ENCODE measurements around the gene PSPC1. TPM values are rescaled to one million over a fixed set of nuclear protein-coding genes. Genes with fewer than 3 reads are reported as not detected.

PSPC1 gene
- total and polyA plus RNA-seq, 2 of the 13 experiments (the other 11 are each of a cell fraction or from before 2014, with no cell fraction given) = 33.5 to 94.0 TPM

DNA sequence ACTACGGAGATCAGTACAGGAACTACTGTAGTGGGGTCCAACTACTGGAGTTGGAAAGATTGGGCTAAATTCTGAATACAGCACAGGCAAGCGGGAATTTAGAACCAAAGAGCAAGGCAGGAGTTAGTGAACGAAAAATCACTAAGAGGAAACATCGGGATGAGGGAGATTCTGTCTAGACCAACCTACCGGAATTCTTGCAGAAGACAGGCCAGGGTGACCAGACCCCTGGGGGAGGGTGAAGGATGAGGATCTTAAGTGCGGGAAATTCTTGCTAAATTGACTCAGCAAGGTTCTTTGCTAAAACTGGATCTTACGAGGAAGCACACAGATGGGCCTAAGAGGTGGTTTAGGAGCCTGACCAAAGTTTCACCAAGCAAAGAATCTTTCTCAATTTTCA, 13.2 kb upstream of the PSPC1 start (continued):
- no peak for TF ChIP-seq NR1H2 (CRISPR knock-in tag; IDR thresholded peaks at IDR 0.05; ENCODE audit: borderline replicate concordance, low read depth)

DNA sequence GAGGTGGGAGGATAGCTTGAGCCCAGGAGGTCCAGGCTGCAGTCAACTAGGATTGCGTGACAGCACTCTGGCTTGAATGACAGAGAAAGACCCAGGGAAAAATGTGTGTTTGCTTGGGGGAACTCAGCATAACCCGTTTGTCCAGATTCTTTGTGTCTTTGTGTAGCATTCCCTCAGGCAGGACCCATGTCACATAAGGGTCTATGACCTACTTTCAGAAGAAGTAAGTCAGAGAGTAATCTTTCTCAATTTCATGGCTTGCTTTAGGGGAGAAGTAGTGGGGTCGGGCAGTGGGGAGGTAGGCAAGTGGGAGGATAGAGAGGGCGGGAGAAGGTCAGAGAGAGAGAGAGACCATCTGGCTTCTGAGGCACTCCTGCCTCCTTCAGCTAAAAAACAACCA, 11.9 kb upstream of the PSPC1 start:
- H3K27me3 ChIP-seq (ENCODE audit: control insufficient read depth in 1 of 2, insufficient read depth in 2 of 2, low read length in 2 of 2) = no peaks in the 10 kb centered on the region
- 53% methylated on average over 4 of the region's 4 CpGs for WGBS (ENCODE audit: low lambda C conversion rate)
- in situ Hi-C loops (cut with HindIII; ENCODE audit: extremely low pct_ligation_motif_present, low pct_unique_long_range_greater_than_20kb) = no loop called here
- H4K20me1 ChIP-seq (ENCODE audit: insufficient read depth, low read length) = no peaks in the 10 kb centered on the region
- no peak overlapping the region for H3K4me3 ChIP-seq (replicated peaks in 1 of 3; ENCODE audit: insufficient read depth in 1 of 3, low read depth in 2 of 3, low read length in 3 of 3)
- no peak overlapping the region for H3K27ac ChIP-seq (ENCODE audit: extremely low read length, insufficient read depth, low read length)
- no peaks in the 10 kb centered on the region for H3K9me3 ChIP-seq (ENCODE audit: low read length)
- no peak overlapping the region for H2AFZ ChIP-seq (ENCODE audit: low read length)
- DNase-seq (ENCODE audit: low spot score) (no peak), ATAC-seq (no peak), FAIRE-seq (no peak)
- no peaks in the 10 kb centered on the region for H3K4me1 ChIP-seq (ENCODE audit: insufficient read depth, low read length)
- TF ChIP-seq ZNF3 (CRISPR knock-in tag; IDR thresholded peaks at IDR 0.05) (no peak), PCBP1 (IDR thresholded peaks at IDR 0.05; ENCODE audit: borderline replicate concordance, low read depth, low read length) (no peak), ZNF383 (CRISPR knock-in tag; IDR thresholded peaks at IDR 0.05; ENCODE audit: borderline replicate concordance) (no peak), GABPB1 (CRISPR knock-in tag; IDR thresholded peaks at IDR 0.05) (no peak), ZNF263 (CRISPR knock-in tag; IDR thresholded peaks at IDR 0.05) (no peak), ZNF124 (CRISPR knock-in tag; IDR thresholded peaks at IDR 0.05) (no peak), TBL1XR1 (IDR thresholded peaks at IDR 0.05; ENCODE audit: borderline replicate concordance, low read length, partially characterized antibody) (no peak), ZNF160 (CRISPR knock-in tag; IDR thresholded peaks at IDR 0.05) (no peak)
- TF ChIP-seq, protein P1, sequence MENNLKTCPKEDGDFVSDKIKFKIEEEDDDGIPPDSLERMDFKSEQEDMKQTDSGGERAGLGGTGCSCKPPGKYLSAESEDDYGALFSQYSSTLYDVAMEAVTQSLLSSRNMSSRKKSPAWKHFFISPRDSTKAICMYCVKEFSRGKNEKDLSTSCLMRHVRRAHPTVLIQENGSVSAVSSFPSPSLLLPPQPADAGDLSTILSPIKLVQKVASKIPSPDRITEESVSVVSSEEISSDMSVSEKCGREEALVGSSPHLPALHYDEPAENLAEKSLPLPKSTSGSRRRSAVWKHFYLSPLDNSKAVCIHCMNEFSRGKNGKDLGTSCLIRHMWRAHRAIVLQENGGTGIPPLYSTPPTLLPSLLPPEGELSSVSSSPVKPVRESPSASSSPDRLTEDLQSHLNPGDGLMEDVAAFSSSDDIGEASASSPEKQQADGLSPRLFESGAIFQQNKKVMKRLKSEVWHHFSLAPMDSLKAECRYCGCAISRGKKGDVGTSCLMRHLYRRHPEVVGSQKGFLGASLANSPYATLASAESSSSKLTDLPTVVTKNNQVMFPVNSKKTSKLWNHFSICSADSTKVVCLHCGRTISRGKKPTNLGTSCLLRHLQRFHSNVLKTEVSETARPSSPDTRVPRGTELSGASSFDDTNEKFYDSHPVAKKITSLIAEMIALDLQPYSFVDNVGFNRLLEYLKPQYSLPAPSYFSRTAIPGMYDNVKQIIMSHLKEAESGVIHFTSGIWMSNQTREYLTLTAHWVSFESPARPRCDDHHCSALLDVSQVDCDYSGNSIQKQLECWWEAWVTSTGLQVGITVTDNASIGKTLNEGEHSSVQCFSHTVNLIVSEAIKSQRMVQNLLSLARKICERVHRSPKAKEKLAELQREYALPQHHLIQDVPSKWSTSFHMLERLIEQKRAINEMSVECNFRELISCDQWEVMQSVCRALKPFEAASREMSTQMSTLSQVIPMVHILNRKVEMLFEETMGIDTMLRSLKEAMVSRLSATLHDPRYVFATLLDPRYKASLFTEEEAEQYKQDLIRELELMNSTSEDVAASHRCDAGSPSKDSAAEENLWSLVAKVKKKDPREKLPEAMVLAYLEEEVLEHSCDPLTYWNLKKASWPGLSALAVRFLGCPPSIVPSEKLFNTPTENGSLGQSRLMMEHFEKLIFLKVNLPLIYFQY (CRISPR knock-in tag; IDR thresholded peaks at IDR 0.05; ENCODE audit: borderline replicate concordance) = no peak
- TF ChIP-seq, protein P2, sequence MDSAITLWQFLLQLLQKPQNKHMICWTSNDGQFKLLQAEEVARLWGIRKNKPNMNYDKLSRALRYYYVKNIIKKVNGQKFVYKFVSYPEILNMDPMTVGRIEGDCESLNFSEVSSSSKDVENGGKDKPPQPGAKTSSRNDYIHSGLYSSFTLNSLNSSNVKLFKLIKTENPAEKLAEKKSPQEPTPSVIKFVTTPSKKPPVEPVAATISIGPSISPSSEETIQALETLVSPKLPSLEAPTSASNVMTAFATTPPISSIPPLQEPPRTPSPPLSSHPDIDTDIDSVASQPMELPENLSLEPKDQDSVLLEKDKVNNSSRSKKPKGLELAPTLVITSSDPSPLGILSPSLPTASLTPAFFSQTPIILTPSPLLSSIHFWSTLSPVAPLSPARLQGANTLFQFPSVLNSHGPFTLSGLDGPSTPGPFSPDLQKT (CRISPR knock-in tag; IDR thresholded peaks at IDR 0.05; ENCODE audit: borderline replicate concordance) = no peak
- H3K9ac ChIP-seq (ENCODE audit: insufficient read depth, low read depth, low read length) = no peak overlapping the region
- no peaks in the 10 kb centered on the region for H3K79me2 ChIP-seq (ENCODE audit: insufficient read depth, low read length)
- POLR2A ChIA-PET = no interaction called here
- CTCF ChIA-PET (ENCODE audit: low intra/inter-chr PET ratio, low total read pairs) = no interaction called here
- intact Hi-C loops (cut with micrococcal nuclease; ENCODE audit: unreplicated experiment) = no loop called here
- no peaks in the 10 kb centered on the region for H3K36me3 ChIP-seq (replicated peaks in 1 of 2; ENCODE audit: control insufficient read depth in 1 of 2, insufficient read depth in 2 of 2, low read length in 2 of 2)
- BruUV-seq (replicated peaks) = no TSS peak
- no peak overlapping the region for H3K4me2 ChIP-seq (ENCODE audit: low read depth, low read length)
